PC-9 (cell line): ENCODE results near the gene ELMO1. TPM values are rescaled to one million over a fixed set of nuclear protein-coding genes. Genes with fewer than 3 reads are reported as not detected.

ENCODE experiments used
- BruUV-seq: library from RNA; stranded (reverse); fragments of 400-500 nt; replicated peaks from 2 replicates; lab custom pipeline; 2021; lab: Mats Ljungman, UMichigan
- CTCF ChIA-PET: fragments of 300-600 bp; sonication (Branson Sonifier 250); formaldehyde crosslinking; loops from one replicate; lab custom pipeline; 2022; ENCODE audit warnings: antibody characterized with exemption; lab: Charles Lee
- POLR2A ChIA-PET: fragments of 300-600 bp; sonication (Branson Sonifier 250); formaldehyde crosslinking; loops from one replicate; lab custom pipeline; 2022; ENCODE audit warnings: antibody characterized with exemption; ENCODE audit not compliant: unreplicated experiment; lab: Charles Lee
- DNase-seq, 2 experiments: peaks; one replicate each; pipeline versions ENCODE4 v3.0.0 to v3.0.0-alpha.2; 2015 to 2022; ENCODE audit warnings: mixed read lengths in 1 of 2
- H2AFZ ChIP-seq: fragments of 200-600 bp; sonication (generic); 2 replicates; pipeline ENCODE4 v1.8.1; 2017; ENCODE audit warnings: antibody characterized with exemption
- H3F3A ChIP-seq: fragments of 200-600 bp; sonication (generic); 2 replicates; pipeline ENCODE4 v1.8.1; 2017; ENCODE audit warnings: antibody characterized with exemption, mild to moderate bottlenecking, low read depth; ENCODE audit not compliant: insufficient read depth
- H3K27ac ChIP-seq: fragments of 200-600 bp; sonication (generic); 2 replicates; pipeline ENCODE4 v1.6.1; 2016; ENCODE audit warnings: mixed run types
- H3K27me3 ChIP-seq: fragments of 200-600 bp; sonication (generic); 2 replicates; pipeline ENCODE4 v1.6.1; 2016; ENCODE audit warnings: low read depth, mixed run types; ENCODE audit not compliant: insufficient read depth
- H3K36me3 ChIP-seq: fragments of 200-600 bp; sonication (generic); 2 replicates; pipeline ENCODE4 v1.6.1; 2016; ENCODE audit warnings: low read depth, mixed run types
- H3K4me1 ChIP-seq: fragments of 200-600 bp; sonication (generic); replicated peaks from 2 replicates; pipeline ENCODE4 v1.6.1; 2016; ENCODE audit warnings: mixed run types; ENCODE audit not compliant: insufficient read depth
- H3K4me2 ChIP-seq: fragments of 200-600 bp; sonication (generic); 2 replicates; pipeline ENCODE4 v1.6.1; 2017; ENCODE audit warnings: mixed run types
- H3K4me3 ChIP-seq: fragments of 200-600 bp; sonication (generic); 2 replicates; pipeline ENCODE4 v1.6.1; 2016; ENCODE audit warnings: mixed run types
- H3K79me2 ChIP-seq: fragments of 200-600 bp; sonication (generic); 2 replicates; pipeline ENCODE4 v1.6.1; 2017; ENCODE audit warnings: low read depth, mixed run types
- H3K9me2 ChIP-seq: fragments of 200-600 bp; sonication (generic); 2 replicates; pipeline ENCODE4 v1.8.1; 2017; ENCODE audit warnings: mild to moderate bottlenecking; ENCODE audit not compliant: insufficient read depth
- H3K9me3 ChIP-seq: fragments of 200-600 bp; sonication (generic); 2 replicates; pipeline ENCODE4 v1.8.1; 2016; ENCODE audit warnings: low read depth; ENCODE audit not compliant: insufficient read depth
- H4K20me1 ChIP-seq: fragments of 200-600 bp; sonication (generic); 2 replicates; pipeline ENCODE4 v1.8.1; 2017; ENCODE audit not compliant: insufficient read depth
- CTCF ChIP-seq: fragments of 200-600 bp; sonication (generic); conservative IDR thresholded peaks from 2 replicates; pipeline ENCODE4 v1.6.1; 2017; ENCODE audit warnings: mixed run types, antibody characterized with exemption, mild to moderate bottlenecking, moderate library complexity
- EZH2 ChIP-seq: fragments of 200-600 bp; sonication (generic); IDR thresholded peaks from 2 replicates; pipeline ENCODE4 v1.8.0; 2017; ENCODE audit warnings: antibody characterized with exemption, low read depth
- intact Hi-C: fragments of 100-400 bp; cut with micrococcal nuclease; formaldehyde crosslinking; loops from one replicate; pipeline ENCODE4 v1.10.0; 2022; ENCODE audit not compliant: unreplicated experiment
- total RNA-seq: library from RNA; stranded (reverse); gene quantifications from 2 replicates; pipeline ENCODE4 v1.2.3, GENCODE V29; 2021

ELMO1 gene
- total RNA-seq, 1 experiment from 2014 or later, result 4.8 TPM

GRCh38 chr7:37131855-37132254, 316.8 kb downstream of the ELMO1 start:
- Histone ChIP-seq H3K27me3 (no peaks in the 10 kb centered on the region), H3K36me3 (no peaks in the 10 kb centered on the region), H3K4me2 (no peak overlapping the region), H3K27ac (no peak overlapping the region), H3K9me3 (no peaks in the 10 kb centered on the region), H4K20me1 (no peaks in the 10 kb centered on the region), H3K9me2 (no peaks in the 10 kb centered on the region), H3K4me1 (no peaks in the 10 kb centered on the region), H3F3A (no peaks in the 10 kb centered on the region), H2AFZ (no peak overlapping the region), H3K79me2 (no peaks in the 10 kb centered on the region), H3K4me3 (no peak overlapping the region)
- BruUV-seq, result no TSS peak
- no peak for DNase-seq
- ChIA-PET CTCF (no interaction called here), POLR2A (no interaction called here)
- intact Hi-C loops, result no loop called here
- TF ChIP-seq EZH2, result no peak

- Histone ChIP-seq H3K36me3 (no peaks in the 10 kb centered on the region), H3K27ac (no peak overlapping the region), H3K4me2 (no peak overlapping the region), H3K4me1 (no peaks in the 10 kb centered on the region), H2AFZ (no peak overlapping the region), H3K9me2 (no peaks in the 10 kb centered on the region), H3F3A (no peaks in the 10 kb centered on the region), H4K20me1 (no peaks in the 10 kb centered on the region), H3K9me3 (no peaks in the 10 kb centered on the region), H3K27me3 (no peaks in the 10 kb centered on the region), H3K4me3 (no peak overlapping the region), H3K79me2 (no peaks in the 10 kb centered on the region)
- TF ChIP-seq CTCF, result no peak
- no peak for TF ChIP-seq EZH2
- ChIA-PET CTCF (no interaction called here), POLR2A (no interaction called here)
- intact Hi-C loops, result no loop called here
- no TSS peak for BruUV-seq
- DNase-seq, result no peak
Measured at GRCh38 chr7:37129035-37129425, 319.6 kb downstream of the ELMO1 start.

GRCh38 chr7:37128327-37129034, 320.2 kb downstream of the ELMO1 start:
- H3K9me3 ChIP-seq, result no peaks in the 10 kb centered on the region
- no peak overlapping the region for H3K4me2 ChIP-seq
- no peaks in the 10 kb centered on the region for H4K20me1 ChIP-seq
- no peaks in the 10 kb centered on the region for H3K4me1 ChIP-seq
- H3F3A ChIP-seq, result no peaks in the 10 kb centered on the region
- no peak overlapping the region for H2AFZ ChIP-seq
- ChIA-PET CTCF (no interaction called here), POLR2A (no interaction called here)
- no TSS peak for BruUV-seq
- no peaks in the 10 kb centered on the region for H3K9me2 ChIP-seq
- H3K79me2 ChIP-seq, result no peaks in the 10 kb centered on the region
- no peaks in the 10 kb centered on the region for H3K36me3 ChIP-seq
- intact Hi-C loops, result no loop called here
- TF ChIP-seq EZH2 (no peak), CTCF (no peak)
- H3K27ac ChIP-seq, result no peak overlapping the region
- H3K27me3 ChIP-seq, result no peaks in the 10 kb centered on the region
- DNase-seq, result no peak
- H3K4me3 ChIP-seq, result no peak overlapping the region
